Retinal pigment epithelial cell (primary cell): ENCODE measurements around the gene BEX3.
A peak's percentile ranks its signal among the peaks of the same experiment; 100 is the strongest.

ENCODE experiments used
- DNase-seq: peaks from one replicate; pipeline ENCODE4 v3.0.0-alpha.2; 2010; ENCODE audit warnings: low read depth
- H3K4me3 ChIP-seq: 2 replicates; pipeline ENCODE4 v1.5.1; 2011; ENCODE audit warnings: mild to moderate bottlenecking, low read length, control low read depth, moderate library complexity
- TF ChIP-seq, protein P1 (sequence below): conservative IDR thresholded peaks from 2 replicates; pipeline ENCODE4 v1.5.1; 2011; ENCODE audit warnings: low read depth, low read length, control low read depth, inconsistent platforms

The BEX3 gene

DNA sequence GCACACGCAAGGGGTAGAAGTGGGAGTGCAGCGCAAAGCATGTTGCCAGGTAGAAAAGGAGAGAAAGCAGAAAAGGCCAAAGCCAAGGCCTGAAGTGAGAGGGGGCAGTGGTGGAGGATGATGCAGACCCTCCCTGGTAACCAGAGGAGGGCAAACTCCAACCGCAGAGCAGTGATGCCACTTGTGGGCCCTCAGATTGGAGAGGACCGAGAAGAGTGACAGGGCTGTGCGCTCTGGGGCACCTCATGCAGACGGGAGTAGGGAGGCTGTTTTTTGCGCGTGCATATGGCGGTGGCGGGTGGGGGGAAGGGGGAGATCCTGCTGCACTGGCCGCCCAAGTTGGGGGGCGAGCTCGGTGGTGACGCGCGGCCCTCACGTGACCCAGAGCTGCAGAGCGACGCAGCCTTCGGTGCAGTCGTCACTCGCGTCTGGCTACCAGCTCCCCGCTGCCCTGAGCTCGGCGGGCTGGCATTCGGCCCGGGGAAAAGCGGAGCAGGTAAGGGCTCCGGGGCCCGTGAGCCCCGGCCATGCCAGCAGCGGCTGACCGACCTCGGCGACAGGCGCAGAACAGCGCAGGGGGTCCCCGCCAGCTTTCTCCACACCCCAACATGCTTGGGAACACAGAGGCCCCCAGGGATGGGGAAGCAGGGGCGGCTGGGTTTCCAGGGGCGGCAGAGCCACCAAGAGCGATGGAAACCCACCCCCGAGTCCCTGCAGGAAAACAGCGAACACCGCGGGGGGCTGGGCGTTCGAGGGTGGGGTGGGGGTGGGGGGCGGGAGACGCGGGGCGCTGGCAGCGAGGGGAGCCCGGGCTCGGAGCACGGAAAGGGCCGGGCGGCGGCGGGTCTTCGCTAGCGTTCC, at the start of gene BEX3:
BEX3 (plus strand) TSS at position 421 of the 861 bp plus-strand sequence. CDS start 984 bp downstream, outside the sequence.
- DNase-seq, result no peak
- peak within 1 kb of the TSS; percentile 76 for H3K4me3 ChIP-seq
- TF ChIP-seq, protein P1, sequence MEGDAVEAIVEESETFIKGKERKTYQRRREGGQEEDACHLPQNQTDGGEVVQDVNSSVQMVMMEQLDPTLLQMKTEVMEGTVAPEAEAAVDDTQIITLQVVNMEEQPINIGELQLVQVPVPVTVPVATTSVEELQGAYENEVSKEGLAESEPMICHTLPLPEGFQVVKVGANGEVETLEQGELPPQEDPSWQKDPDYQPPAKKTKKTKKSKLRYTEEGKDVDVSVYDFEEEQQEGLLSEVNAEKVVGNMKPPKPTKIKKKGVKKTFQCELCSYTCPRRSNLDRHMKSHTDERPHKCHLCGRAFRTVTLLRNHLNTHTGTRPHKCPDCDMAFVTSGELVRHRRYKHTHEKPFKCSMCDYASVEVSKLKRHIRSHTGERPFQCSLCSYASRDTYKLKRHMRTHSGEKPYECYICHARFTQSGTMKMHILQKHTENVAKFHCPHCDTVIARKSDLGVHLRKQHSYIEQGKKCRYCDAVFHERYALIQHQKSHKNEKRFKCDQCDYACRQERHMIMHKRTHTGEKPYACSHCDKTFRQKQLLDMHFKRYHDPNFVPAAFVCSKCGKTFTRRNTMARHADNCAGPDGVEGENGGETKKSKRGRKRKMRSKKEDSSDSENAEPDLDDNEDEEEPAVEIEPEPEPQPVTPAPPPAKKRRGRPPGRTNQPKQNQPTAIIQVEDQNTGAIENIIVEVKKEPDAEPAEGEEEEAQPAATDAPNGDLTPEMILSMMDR, result no peak

DNA sequence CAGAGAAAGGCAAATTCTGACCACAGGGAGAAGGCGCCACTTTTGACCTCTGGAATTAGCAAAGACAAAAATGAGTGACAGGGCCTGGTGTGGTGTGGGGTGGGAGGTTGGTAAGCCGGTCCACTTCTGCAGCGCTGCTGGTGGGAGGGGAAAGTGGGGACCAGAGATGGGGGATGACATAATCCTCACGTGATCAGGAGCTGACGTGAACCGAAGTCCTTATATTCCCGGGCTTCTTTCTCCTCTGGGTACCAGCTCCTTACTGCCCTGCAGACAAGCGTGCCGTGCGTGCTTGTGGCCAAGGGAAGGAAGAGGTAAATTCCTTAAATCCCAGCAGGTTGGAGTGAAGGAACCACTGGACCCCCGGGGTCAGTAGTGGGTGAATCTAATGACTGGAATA, 46.3 kb upstream of the BEX3 start, which contains the start of gene TCEAL7:
TCEAL7 (plus strand) TSS at position 249 of the 400 bp plus-strand sequence. CDS start 1,165 bp downstream, outside the sequence.
- peak; percentile 45 for DNase-seq
- H3K4me3 ChIP-seq, result peak within 1 kb of the TSS; percentile 43

DNA sequence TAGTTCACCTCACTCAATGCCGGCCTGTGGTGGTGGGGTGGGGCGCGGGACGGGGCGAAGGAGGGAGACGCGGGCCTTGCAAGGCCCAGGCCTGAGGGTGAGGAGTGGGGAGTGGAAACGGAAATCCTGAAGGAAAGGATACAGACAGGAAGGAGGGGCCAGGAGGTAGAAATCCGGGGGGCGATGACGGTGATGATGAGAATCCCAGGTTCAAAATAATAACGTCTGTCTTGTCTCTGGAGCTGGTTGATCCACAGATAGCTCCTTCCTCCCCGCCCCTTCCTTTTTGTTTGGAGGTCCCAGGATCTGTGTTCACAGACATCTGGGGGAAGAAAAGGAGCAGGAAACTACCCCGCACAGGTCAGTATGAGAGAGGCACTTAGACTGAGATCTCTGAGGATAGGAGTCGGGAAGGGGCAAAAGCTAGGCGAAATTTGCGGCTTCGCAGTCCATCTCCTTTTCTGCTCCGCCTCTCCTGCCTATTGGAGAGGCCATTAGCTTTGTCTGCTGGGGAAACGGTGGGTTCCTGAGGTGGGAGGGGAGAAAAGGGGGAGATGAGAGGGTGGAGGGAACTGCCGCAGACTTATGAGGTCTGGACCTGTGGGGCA, 45.6 kb upstream of the BEX3 start:
- DNase-seq, result no peak
- peak overlapping the region; percentile 43 for H3K4me3 ChIP-seq
- TF ChIP-seq, protein P1, result no peak

More for the DNA sequence above, 46.3 kb upstream of the BEX3 start, which contains the start of gene TCEAL7:
- TF ChIP-seq, protein P1, result no peak

DNA sequence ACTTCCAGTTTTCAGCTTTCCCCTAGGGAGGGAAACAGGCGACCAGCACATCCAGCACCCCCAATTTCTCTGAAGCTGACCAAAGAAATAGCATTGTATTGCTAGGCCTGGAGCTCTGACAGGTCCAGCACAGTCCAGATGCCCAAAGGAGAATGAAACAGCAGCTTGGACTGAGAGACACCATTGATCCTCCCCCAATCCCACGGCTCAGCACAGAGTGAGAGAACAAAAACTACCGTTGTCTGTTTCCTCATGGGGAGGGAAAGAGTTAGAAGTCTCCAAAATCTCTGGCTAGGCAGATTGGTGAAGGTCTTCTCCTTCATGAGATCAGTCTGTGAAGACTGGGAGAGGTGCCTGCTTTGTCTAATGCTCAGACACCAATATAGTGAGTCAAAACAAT, 37.7 kb upstream of the BEX3 start:
- TF ChIP-seq, protein P1, result no peak
- DNase-seq, result no peak
- H3K4me3 ChIP-seq, result no peak overlapping the region

DNA sequence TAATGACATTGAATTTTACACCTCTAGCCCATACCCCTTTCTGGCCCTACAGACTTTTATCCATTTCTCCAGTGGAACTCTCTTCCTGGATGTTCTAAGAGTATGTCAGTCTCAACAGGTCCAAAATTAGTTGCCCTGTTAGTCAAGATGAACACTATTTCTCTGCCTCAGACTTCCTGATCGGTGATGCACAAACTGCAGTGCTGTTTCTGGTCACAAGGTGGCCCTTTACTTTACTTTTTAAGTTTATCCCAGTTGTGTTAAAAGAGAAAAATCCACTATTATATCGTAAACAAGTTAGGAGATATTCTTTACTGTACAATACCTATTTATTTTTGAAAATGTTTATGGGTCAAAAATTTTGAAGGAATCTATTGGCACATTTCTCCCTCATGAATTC, 33.2 kb upstream of the BEX3 start:
- DNase-seq, result no peak
- H3K4me3 ChIP-seq, result no peak overlapping the region
- TF ChIP-seq, protein P1, result peak; percentile 66

DNA sequence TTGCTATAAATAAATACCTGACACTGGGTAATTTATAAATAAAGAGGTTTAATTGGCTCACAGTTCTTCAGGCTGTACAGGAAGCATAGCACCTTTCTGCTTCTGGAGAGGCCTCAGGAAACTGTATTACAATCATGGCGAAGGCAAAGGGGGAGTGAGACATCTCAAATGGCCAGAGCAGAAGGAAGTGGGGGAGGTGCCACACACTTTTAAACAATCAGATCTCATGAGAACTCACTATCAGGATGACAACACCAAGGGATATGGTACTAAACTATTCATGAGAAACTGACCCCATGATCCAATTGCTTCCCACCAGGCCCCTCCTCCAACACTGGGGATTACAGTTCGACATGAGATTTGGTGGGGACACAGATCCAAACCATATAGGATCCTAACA, 31.7 kb upstream of the BEX3 start:
- H3K4me3 ChIP-seq, result no peak overlapping the region
- DNase-seq, result no peak
- TF ChIP-seq, protein P1, result no peak
